ENCODE results near the gene KDM1A.

DNA sequence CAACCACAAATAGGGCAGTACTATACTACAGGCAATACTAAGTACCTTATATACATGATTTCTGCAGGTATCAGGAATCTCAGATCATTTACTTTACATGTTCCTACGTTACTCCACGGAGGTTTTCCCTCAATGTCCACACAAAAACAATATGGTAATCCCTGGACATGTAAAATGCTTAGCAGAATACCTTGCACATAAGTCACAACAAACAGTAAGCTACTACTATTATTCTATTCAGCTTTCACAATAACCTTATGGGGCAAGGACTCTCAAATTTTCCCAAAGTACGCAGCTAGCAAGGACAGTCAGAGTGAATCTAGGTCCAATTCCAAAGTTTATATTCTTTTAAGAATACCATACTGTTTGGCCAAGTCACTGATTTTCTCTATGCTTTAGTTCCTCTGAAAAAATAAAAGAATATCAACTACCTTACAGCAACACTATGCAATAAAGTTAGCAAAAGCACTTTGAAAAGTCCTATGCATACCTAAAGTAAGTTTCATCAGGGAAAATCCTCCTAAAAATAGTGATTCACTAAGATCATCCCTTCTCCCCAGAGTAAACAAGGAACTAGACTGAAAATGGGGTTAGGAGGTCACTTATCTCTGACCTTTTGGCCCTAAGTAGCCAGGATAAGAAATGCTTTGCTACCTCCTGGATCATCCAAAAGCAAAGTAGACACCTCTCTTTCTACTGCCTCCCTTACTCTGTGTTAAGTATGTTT is 82.0 kb downstream of the KDM1A start:
- TF ChIP-seq CTCF (optimal IDR thresholded peaks at IDR 0.05 in 1 of 3, IDR thresholded peaks at IDR 0.05 in 1 of 3, conservative IDR thresholded peaks at IDR 0.05 in 1 of 3; ENCODE audit: extremely low read depth in 1 of 3, insufficient read depth in 2 of 3, low read length in 3 of 3) (no peak), EZH2 (IDR thresholded peaks at IDR 0.05; ENCODE audit: low read length) (no peak)
